ENCODE measurements around the gene ADIPOR1. TPM values are rescaled to one million over a fixed set of nuclear protein-coding genes. Genes with fewer than 3 reads are reported as not detected.
"Not testable (repeated sequence)": the region's sequence is repeated elsewhere in the genome, so short reads cannot be mapped to it uniquely, and the experiment has no call there.

The ADIPOR1 gene
- polyA plus RNA-seq, 1 donor from 2014 or later, result 91.5 TPM

- Mint-ChIP-seq H3K4me3 (no peak overlapping the region), H3K36me3 (no peaks in the 10 kb centered on the region), H3K4me1 (peaks cover 0 to 6% (median 0%) of the 10 kb centered on the region in 3 donors), H3K9me3 (peaks cover 2 to 3% (median 2%) of the 10 kb centered on the region in 3 donors), H3K27ac (no peak overlapping the region), H3K27me3 (peaks cover 4% of the 10 kb centered on the region)
These were observed 22.3 kb downstream of the ADIPOR1 start for GRCh38 chr1:202935844-202936243.

GRCh38 chr1:202934755-202935154, 23.4 kb downstream of the ADIPOR1 start:
- Mint-ChIP-seq H3K36me3 (no peaks in the 10 kb centered on the region), H3K4me3 (no peak overlapping the region), H3K4me1 (peaks cover 0 to 6% (median 0%) of the 10 kb centered on the region in 3 donors), H3K27ac (no peak overlapping the region), H3K27me3 (peaks cover 4% of the 10 kb centered on the region), H3K9me3 (peaks cover 2 to 3% (median 2%) of the 10 kb centered on the region in 3 donors)

- Mint-ChIP-seq H3K27me3 (peaks cover 4% of the 10 kb centered on the region), H3K27ac (no peak overlapping the region), H3K4me1 (peaks cover 0 to 6% (median 0%) of the 10 kb centered on the region in 3 donors), H3K36me3 (no peaks in the 10 kb centered on the region), H3K4me3 (no peak overlapping the region), H3K9me3 (peaks cover 2 to 3% (median 2%) of the 10 kb centered on the region in 3 donors)
These were observed 25.6 kb downstream of the ADIPOR1 start for GRCh38 chr1:202932476-202932875.

GRCh38 chr1:202926581-202927491, 31.3 kb downstream of the ADIPOR1 start, which contains the start of gene KLHL12:
Gene KLHL12 (minus strand): TSS chr1:202927234. CDS start chr1:202925162, 2,072 bp downstream.
- peaks cover 13 to 15% (median 14%) of the 10 kb centered on the region in 3 donors for H3K4me1 Mint-ChIP-seq
- H3K9me3 Mint-ChIP-seq, result no peaks in the 10 kb centered on the region
- peak within 1 kb of the TSS; percentile 95 for H3K27ac Mint-ChIP-seq
- H3K36me3 Mint-ChIP-seq, result no peaks in the 10 kb centered on the region
- H3K4me3 Mint-ChIP-seq, result peak within 1 kb of the TSS; percentile 92 to 98 (median 96)
- H3K27me3 Mint-ChIP-seq, result no peaks in the 10 kb centered on the region

- H3K27ac Mint-ChIP-seq, result no peak overlapping the region
- H3K9me3 Mint-ChIP-seq, result no peaks in the 10 kb centered on the region
- peaks cover 13 to 19% (median 14%) of the 10 kb centered on the region in 3 donors for H3K4me1 Mint-ChIP-seq
These were observed 34.6 kb downstream of the ADIPOR1 start for GRCh38 chr1:202923533-202923932.

GRCh38 chr1:202919615-202920014, 38.5 kb downstream of the ADIPOR1 start:
- Mint-ChIP-seq H3K36me3 (no peaks in the 10 kb centered on the region), H3K27ac (no peak overlapping the region)

More at GRCh38 chr1:202923533-202923932, 34.6 kb downstream of the ADIPOR1 start:
- H3K4me3 Mint-ChIP-seq, result peak overlapping the region in 1 of 4 donors; percentile 22
- no peaks in the 10 kb centered on the region for H3K27me3 Mint-ChIP-seq
- no peaks in the 10 kb centered on the region for H3K36me3 Mint-ChIP-seq

GRCh38 chr1:202915146-202915545, 43.0 kb downstream of the ADIPOR1 start:
- no peak overlapping the region for H3K27ac Mint-ChIP-seq
- H3K9me3 Mint-ChIP-seq, result no peaks in the 10 kb centered on the region
- H3K27me3 Mint-ChIP-seq, result no peaks in the 10 kb centered on the region
- H3K4me3 Mint-ChIP-seq, result no peak overlapping the region
- H3K36me3 Mint-ChIP-seq, result peaks cover 8% of the 10 kb centered on the region
- peaks cover 0 to 7% (median 7%) of the 10 kb centered on the region in 3 donors for H3K4me1 Mint-ChIP-seq

More at GRCh38 chr1:202919615-202920014, 38.5 kb downstream of the ADIPOR1 start:
- H3K4me3 Mint-ChIP-seq, result no peak overlapping the region
- H3K4me1 Mint-ChIP-seq, result peaks cover 0 to 13% (median 7%) of the 10 kb centered on the region in 3 donors
- H3K9me3 Mint-ChIP-seq, result no peaks in the 10 kb centered on the region
- H3K27me3 Mint-ChIP-seq, result no peaks in the 10 kb centered on the region

- Mint-ChIP-seq H3K27ac (peak overlapping the region in 1 of 3 donors; percentile 29), H3K36me3 (peaks cover 12% of the 10 kb centered on the region), H3K4me3 (peak overlapping the region in 1 of 4 donors; percentile 65)
- H3K4me1 Mint-ChIP-seq, H3K27me3 Mint-ChIP-seq, H3K9me3 Mint-ChIP-seq: not testable (repeated sequence)
These were observed 45.6 kb downstream of the ADIPOR1 start for GRCh38 chr1:202912476-202912875.

GRCh38 chr1:202909494-202909893, 48.6 kb downstream of the ADIPOR1 start:
- H3K36me3 Mint-ChIP-seq, result peaks cover 12% of the 10 kb centered on the region
- no peaks in the 10 kb centered on the region for H3K9me3 Mint-ChIP-seq
- peaks cover 0 to 1% (median 0%) of the 10 kb centered on the region in 3 donors for H3K4me1 Mint-ChIP-seq
- no peak overlapping the region for H3K27ac Mint-ChIP-seq
- H3K4me3 Mint-ChIP-seq, result no peak overlapping the region
- no peaks in the 10 kb centered on the region for H3K27me3 Mint-ChIP-seq

GRCh38 chr1:202908998-202909397, 49.1 kb downstream of the ADIPOR1 start:
- H3K9me3 Mint-ChIP-seq, result no peaks in the 10 kb centered on the region
- no peak overlapping the region for H3K27ac Mint-ChIP-seq
- peaks cover 0 to 1% (median 0%) of the 10 kb centered on the region in 3 donors for H3K4me1 Mint-ChIP-seq
- H3K27me3 Mint-ChIP-seq, result no peaks in the 10 kb centered on the region
- H3K4me3 Mint-ChIP-seq, result no peak overlapping the region
- H3K36me3 Mint-ChIP-seq, result peaks cover 12% of the 10 kb centered on the region

GRCh38 chr1:202905331-202905730, 52.8 kb downstream of the ADIPOR1 start:
- Mint-ChIP-seq H3K4me1 (no peaks in the 10 kb centered on the region), H3K27ac (no peak overlapping the region), H3K36me3 (peaks cover 5% of the 10 kb centered on the region), H3K9me3 (no peaks in the 10 kb centered on the region), H3K4me3 (no peak overlapping the region), H3K27me3 (no peaks in the 10 kb centered on the region)

- H3K4me1 Mint-ChIP-seq, H3K36me3 Mint-ChIP-seq, H3K4me3 Mint-ChIP-seq, H3K9me3 Mint-ChIP-seq, H3K27me3 Mint-ChIP-seq, H3K27ac Mint-ChIP-seq: not testable (repeated sequence)
These were observed 54.3 kb downstream of the ADIPOR1 start for GRCh38 chr1:202903808-202904207.

GRCh38 chr1:202901555-202901954, 56.6 kb downstream of the ADIPOR1 start:
- H3K27me3 Mint-ChIP-seq, result no peaks in the 10 kb centered on the region
- no peak overlapping the region for H3K4me3 Mint-ChIP-seq
- no peak overlapping the region for H3K27ac Mint-ChIP-seq
- no peaks in the 10 kb centered on the region for H3K9me3 Mint-ChIP-seq
- H3K4me1 Mint-ChIP-seq, result peaks cover 0 to 2% (median 2%) of the 10 kb centered on the region in 3 donors
- peaks cover 3% of the 10 kb centered on the region for H3K36me3 Mint-ChIP-seq

GRCh38 chr1:202892501-202892900, 65.6 kb downstream of the ADIPOR1 start:
- H3K4me1 Mint-ChIP-seq, result peaks cover 11 to 13% (median 12%) of the 10 kb centered on the region in 3 donors
- H3K27ac Mint-ChIP-seq, result no peak overlapping the region
- peaks cover 4% of the 10 kb centered on the region for H3K36me3 Mint-ChIP-seq
- H3K9me3 Mint-ChIP-seq, result no peaks in the 10 kb centered on the region
- no peaks in the 10 kb centered on the region for H3K27me3 Mint-ChIP-seq
- no peak overlapping the region for H3K4me3 Mint-ChIP-seq
